C4-2B (cell line): ENCODE measurements around the gene SIM2.

Source experiments
- H3K27ac ChIP-seq: fragments of 450-650 bp; 2 replicates; pipeline ENCODE4 v1.5.1; 2017
- CTCF ChIP-seq: fragments of 450-650 bp; conservative IDR thresholded peaks from 2 replicates; pipeline ENCODE4 v1.5.1; 2017; ENCODE audit warnings: mild to moderate bottlenecking
- ZFX ChIP-seq: fragments of 450-650 bp; IDR thresholded peaks from 2 replicates; pipeline ENCODE4 v1.6.1; 2017

Gene SIM2

DNA sequence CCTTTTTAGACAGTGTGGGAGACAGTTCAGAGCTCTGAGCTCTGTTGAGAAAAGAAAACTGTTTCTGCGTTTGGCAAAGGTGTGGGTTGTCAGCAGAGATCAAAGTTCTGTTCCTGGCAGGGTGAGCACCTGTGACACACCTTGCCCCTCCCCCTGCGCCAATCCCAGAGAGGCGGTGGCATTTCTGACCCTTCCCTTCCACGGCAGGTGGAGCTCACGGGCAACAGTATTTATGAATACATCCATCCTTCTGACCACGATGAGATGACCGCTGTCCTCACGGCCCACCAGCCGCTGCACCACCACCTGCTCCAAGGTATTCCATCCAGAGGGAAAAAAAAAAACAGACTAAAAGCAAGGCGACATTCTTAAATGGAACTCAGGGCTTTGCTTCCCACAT, 20.7 kb downstream of the SIM2 start:
- no peak overlapping the region for H3K27ac ChIP-seq
- TF ChIP-seq ZFX (no peak), CTCF (no peak)

GRCh38 chr21:36721817-36722216, 22.9 kb downstream of the SIM2 start:
- no peak overlapping the region for H3K27ac ChIP-seq
- TF ChIP-seq CTCF = no peak
- no peak for TF ChIP-seq ZFX

DNA sequence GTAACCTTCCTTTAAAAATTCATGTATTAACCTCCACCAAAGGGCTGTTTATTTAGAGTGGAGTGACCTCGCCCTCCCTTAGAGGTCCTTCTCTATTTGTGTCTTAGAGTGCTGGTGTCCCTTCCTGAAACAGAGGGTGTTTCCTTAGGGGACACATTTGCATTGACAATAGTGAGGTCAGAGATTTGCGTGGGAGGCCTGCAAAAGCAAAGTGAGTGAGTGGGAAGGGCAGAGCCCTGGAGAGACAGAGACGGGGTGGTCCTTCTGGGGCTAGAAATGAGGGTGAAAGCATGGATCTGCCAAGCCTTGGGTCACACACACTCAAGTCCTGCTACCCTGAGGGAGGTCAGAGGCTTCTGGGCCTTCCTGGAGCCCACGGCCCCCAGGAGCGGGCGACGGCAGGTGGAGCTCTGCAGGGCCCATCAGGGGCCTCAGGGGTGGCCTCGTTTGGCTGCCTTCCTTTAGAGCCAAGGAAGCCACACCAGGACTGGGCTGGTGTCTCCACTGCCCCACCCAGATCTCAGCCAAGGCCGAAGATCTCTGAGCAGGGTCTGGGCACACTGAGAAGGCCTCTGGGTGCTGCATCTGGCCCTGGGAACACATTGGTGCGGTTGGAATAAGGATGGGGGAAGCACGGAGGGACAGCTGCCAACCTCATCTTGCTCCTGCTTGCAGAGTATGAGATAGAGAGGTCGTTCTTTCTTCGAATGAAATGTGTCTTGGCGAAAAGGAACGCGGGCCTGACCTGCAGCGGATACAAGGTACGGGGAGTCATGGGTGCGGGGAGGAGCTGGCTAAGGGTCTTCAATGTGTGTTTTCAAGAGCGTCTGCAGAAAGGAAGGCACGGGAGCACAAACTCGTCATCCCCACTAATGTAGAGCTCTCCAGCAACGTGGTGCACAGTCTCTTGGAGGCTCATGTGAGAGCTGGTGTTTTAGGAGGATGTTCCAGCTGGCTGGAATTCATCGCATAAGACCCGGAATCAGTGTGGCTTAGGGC, 23.8 kb downstream of the SIM2 start:
- TF ChIP-seq ZFX (no peak), CTCF (no peak)
- no peak overlapping the region for H3K27ac ChIP-seq

DNA sequence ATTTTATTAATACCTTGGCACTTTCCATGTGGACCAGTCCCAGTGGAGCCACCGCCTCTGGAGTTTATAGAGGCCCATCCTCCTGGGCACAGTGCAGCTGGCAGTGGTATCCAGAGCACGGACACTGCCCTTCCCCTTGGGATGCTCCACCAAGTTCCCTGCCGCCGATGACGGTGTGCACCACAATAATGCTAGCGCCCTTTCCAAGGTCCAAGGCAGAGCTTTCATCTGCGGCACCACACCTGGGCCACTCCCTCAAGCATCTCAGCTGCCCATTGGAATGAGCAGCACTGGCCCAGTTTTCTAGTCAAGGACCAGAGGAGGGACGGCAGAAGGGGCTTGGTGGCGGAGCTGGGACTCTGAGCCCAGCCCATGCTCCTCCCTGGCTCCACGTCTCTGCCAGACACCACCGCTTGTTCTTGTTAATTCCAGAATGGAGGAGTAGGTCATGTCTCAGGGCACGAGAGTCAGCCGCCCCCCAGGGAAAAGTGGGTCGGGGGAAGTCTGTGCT, 24.5 kb downstream of the SIM2 start:
- no peak for TF ChIP-seq ZFX
- TF ChIP-seq CTCF = no peak
- no peak overlapping the region for H3K27ac ChIP-seq

GRCh38 chr21:36724660-36725059, 25.7 kb downstream of the SIM2 start:
- H3K27ac ChIP-seq = no peak overlapping the region

DNA sequence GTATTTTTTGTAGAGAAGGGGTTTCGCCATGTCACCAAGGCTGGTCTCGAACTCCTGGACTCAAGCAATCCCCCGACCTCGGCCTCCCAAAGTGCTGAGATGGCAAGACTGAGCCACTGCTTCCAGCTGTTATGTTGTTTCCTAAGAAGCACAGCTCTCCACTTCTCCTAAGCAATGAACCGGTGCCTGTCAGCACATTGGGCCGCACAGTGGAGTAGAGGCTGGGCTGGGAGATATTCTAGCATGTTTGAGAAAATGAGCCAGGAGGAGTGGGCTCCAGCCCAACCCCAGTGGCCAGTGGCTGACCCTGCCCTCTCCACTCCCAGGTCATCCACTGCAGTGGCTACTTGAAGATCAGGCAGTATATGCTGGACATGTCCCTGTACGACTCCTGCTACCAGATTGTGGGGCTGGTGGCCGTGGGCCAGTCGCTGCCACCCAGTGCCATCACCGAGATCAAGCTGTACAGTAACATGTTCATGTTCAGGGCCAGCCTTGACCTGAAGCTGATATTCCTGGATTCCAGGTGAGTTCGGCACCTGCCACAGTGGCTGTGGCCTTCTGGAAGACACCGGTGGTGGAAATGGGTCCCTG, 27.0 kb downstream of the SIM2 start:
- no peak for TF ChIP-seq ZFX
- no peak for TF ChIP-seq CTCF
- no peak overlapping the region for H3K27ac ChIP-seq

More at GRCh38 chr21:36724660-36725059, 25.7 kb downstream of the SIM2 start:
- TF ChIP-seq ZFX (no peak), CTCF (no peak)

GRCh38 chr21:36727866-36728265, 29.0 kb downstream of the SIM2 start:
- H3K27ac ChIP-seq = no peak overlapping the region
- no peak for TF ChIP-seq ZFX
- TF ChIP-seq CTCF = no peak
